Middle frontal gyrus (tissue), 1 donor: ENCODE measurements around the gene PTPN13.
"Not testable (repeated sequence)": the region's sequence is repeated elsewhere in the genome, so short reads cannot be mapped to it uniquely, and the experiment has no call there.

ENCODE experiments used
- DNase-seq: peaks from one replicate; pipeline ENCODE4 v3.0.0-alpha.2; 2015; ENCODE audit warnings: low spot score; ENCODE audit errors: extremely low spot score

The PTPN13 gene

DNA sequence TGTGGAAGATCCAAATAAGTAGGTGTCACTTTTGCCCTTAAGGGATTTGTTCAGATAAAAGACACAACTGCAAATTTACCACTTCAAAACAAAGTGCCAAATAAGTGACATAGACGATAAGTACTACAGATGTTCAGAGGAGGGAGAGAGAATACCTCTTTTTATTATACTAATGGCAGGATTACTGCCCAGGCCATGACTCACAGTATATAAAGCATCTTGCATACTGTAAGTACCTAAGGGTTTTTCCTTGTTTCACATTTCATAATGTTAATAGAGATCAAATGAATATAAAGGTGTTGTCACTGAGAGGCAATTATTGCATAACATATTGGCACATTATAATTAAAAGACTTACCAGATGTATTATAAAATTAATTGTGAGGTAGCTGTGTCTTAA lies 46.4 kb downstream of the PTPN13 start:
- no peak for DNase-seq

DNA sequence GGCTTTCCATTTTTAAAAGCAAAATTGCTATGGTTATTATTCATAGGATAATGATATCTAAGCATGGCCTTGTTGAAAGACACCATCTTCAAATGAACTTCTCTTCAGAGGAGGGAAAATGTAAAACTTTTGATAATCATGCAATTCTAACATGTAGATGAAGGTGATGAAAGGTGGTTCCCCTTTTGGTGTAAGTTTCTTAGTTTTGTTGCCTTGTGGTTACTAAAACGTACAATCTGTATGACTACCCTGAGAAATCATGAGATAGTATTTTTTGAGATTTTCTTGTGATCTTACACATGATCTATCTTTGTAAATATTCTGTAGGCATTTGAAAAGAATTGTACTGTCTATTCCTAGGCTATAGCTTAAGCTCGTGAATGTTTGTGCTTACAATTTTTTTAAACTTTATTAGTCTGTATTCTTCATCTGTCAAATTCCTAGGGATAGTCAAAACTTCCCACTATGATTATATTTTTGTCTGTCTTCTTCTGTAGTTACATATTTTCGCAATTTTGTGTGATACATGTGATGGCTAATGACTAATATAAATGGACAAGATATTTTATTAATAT lies 47.5 kb downstream of the PTPN13 start:
- no peak for DNase-seq

DNA sequence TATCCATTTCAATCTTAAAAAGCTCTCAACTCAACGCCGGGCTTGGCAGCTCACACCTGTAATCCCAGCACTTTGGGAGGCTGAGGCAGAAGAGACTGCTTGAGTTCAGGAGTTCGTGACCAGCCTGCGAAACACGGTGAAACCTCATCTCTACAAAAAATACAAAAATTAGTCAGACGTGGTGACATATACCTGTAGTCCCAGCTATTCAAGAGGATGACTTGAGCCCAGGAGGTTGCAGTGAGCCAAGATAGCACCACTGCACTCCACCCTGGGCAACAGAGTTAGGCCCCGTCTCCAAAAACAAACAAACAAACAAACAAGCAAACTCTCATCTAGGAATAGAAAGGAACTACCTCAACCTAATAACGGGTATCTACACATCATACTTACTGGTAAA lies 50.8 kb downstream of the PTPN13 start:
- no peak for DNase-seq

DNA sequence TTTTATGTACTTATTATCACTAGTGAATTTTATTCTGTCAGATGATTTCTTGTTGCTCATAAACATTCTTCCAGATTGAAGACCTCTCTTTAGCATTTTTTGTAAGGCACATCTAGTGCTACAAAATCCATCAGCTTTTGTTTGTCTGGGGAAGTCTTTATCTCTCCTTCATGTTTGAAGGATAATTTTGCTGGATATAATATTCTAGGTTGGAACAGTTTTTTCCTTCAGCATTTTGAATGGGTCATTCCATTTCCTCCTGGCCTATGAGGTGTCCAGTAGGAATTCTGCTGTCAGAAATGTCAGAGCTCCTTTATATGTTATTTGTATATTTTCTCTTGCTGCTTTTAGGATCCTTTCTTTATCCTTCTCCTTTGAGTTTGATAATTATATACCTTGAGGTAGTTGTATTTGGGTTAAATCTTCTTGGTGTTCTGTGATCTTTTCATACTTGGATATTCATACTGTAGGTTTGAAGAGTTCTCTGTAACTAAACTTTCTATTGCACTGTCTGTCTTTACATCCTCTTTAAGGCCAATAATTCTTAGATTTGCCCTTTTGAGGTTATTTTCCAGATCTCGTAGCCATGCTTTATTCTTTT lies 58.3 kb downstream of the PTPN13 start:
- no peak for DNase-seq

DNA sequence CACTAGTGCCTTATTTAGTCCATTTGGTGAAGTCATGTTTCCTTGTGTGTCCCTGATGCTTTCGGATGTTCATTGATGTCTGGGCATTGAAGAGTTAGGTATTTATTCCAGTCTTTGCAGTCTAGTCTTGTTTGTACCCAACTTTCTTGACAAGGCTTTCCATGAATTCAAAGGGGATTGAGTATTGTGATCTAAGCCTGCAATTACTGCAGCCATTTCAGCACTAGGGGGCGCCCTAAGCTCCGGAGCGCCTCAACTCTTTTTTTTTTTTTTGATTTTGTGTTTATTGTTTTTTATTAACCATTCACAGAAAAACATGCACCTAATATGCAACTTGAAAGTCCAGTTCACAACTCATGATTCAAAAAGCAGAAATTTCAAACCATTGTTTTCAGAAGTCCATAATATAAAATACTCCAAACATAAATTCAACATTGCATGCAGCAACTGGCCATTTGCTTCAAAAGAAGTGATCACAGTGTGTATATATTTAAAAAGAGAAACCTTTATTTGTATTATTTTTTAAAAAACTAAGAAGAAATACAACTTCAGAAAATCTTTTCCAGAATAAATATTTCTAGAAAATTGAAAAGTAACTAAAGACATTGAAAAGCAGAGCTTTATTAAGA lies 59.2 kb downstream of the PTPN13 start:
- DNase-seq: no peak

DNA sequence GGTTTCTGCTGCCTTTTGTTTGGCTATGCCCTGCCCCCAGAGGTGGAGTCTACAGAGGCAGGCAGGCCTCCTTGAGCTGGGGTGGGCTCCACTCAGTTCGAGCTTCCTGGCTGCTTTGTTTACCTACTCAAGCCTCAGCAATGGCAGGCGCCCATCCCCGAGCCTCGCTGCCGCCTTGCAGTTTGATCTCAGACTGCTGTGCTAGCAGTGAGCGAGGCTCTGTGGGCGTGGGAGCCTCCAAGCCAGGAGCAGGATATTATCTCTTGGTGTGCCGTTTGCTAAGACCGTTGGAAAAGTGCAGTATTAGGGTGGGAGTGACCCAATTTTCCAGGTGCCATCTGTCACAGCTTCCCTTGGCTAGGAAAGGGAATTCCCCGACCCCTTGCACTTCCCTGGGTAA lies 62.7 kb downstream of the PTPN13 start:
- DNase-seq: not testable (repeated sequence)

DNA sequence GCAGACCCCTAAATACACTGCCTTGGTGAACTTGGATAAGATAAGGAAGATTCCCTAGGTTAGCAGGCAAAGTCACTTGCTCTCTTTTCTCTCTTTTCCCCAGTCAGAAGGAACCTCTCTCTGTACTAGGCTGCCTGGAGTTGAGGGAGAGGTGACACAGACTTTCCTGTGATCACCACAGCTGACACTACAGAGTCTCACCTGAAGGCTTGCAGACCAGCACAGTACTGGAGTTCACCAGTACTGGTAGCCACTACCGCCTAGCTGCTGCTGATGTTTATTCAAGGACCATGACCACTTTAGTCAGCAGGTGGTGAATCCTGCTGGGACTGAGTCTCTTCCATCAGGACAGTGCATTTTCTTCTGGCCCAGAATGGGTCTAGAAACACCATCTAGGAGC lies 63.3 kb downstream of the PTPN13 start:
- DNase-seq: no peak

DNA sequence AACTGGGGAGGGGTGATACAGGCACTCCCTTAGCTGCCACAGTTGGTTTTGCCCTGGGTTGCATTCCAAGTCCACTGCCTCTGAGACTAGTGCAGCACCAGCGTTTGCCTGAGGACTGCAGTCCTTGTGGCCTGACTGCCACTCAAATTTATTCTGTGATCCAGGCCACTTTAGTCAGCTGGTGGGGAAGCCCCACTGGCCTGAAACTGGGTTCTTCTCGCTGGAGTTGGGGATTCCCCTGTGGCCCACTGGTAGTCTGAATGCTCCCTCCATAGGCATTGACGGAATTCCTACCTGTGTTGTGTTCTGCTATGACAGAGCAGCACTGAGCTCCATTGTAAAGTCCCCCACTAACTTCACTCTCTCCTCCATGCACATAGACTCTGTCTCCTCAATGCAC lies 63.8 kb downstream of the PTPN13 start:
- no peak for DNase-seq

DNA sequence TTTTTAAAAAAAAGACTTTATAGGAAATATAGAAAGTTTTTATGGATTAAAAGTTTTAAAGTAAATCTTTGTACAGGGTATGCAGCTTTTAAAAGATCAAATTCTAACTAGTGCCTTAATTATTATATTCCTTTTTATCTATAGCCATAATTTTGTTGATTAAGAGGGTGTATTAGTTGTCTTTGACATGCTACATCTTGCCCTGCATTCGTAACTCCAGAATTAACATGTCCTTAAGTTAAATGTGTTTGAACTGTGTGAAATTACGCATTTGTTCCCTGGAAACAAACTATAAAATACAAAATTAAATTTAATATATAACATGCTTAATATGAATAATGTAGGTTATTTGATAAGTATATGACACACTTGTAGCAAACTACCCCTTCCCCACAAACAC lies 66.3 kb downstream of the PTPN13 start:
- DNase-seq: no peak

DNA sequence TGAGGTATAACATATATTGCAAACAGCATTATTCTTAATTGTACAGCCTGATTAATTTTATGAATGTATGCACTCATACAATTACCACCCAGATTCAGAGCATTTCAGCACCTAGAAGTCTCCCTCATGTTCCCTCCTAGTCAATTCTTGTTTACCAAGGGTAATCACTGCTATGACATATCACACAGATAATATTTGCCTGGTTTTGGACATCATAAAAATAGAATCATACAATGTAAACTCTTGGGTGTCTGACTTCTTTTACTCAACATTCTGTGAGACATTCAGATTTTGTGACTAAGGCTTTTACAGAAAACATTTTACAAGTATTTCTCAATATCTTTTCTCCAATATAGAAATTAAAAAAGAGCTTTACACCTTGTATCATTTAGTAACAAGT lies 66.9 kb downstream of the PTPN13 start:
- DNase-seq: no peak

DNA sequence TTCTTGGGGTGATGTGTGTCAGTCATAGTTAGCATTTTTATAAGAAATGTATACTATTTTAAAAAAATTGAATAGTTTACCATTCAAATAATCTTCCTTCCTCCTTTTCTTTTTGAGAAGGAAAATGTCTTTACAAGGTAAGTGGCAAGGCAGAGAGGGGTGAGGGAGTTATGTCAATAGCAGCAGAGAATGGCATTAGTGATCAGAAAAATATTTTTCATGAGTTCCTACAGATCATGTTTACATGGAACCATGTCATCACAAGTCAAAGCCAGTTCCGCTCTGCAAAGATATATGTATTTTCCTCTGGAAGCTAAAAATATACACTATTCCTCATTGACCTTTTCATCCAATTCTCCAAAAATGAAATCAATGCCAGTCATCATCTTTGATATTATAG lies 67.3 kb downstream of the PTPN13 start:
- no peak for DNase-seq

DNA sequence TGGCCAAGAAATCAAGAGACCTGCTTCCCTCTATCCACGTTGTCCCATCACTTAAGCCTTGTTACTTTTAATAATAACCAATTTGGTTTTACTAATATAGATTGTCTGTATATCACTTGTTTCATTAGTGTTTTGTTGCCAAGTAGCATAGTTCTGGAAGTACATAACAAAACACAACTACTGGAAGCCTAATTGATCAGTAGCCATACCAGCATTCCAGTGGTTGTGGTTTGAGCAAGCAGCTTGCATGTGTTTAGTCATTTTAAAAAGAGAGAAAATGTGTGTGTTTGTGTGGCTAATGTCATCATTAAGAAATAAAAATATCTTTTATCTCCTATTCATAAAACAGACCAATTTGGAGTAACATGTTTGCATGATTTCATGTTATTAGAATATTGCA lies 70.8 kb downstream of the PTPN13 start:
- no peak for DNase-seq

DNA sequence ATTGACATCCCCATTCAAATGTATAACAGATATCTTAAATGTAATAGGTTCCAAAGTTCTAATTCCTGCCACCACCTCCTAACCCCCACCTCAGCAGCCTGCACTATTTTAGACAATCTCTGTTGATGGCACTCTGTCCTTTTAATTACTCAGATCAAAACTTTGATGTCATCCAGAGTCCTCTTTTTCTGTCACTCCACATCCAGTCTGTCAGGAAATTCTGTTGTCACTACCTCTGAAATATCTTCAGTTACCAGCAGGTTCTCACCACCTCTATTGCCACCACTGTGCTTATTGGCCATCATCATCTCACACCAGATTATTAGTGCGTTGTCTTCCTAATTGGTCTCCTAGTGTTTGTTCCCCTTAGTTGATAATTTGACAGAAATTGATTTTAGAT lies 76.2 kb downstream of the PTPN13 start:
- DNase-seq: no peak

DNA sequence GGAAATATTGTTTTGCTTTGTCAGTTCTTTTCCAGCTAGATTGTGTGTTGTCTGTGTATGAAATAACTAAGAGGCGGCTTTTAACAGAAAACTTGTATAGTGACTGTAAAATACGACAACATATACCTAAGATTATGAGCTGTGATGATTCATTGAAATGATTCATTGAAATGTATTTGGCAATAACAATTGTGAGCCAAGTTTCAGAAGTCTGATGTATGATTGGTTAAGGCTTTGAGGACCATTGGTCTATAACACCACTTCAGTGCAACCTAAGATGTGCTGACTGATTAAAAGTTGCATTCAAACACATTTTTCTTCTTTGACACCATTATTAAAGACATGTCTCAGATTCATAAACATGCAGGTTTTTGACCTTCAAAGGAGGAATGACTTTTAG lies 76.6 kb downstream of the PTPN13 start:
- DNase-seq: no peak

DNA sequence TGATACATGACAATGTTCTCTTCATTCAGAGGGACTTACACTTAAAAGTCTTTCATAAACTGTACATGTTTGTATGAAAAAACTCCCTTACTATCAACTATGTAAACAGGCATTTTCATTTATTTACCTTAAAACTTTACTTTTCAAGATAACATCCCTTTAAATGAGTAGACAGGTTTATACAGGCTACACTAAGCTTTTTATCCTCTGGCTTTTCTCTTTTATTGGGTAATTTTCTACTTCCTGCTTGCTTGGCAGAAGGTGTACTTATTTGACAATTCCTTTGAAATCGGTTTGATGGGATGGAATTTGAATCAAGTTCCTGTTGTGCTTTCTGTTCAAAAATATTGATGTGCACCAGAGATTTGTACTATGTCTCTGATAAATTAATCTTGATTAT lies 81.4 kb downstream of the PTPN13 start:
- DNase-seq: no peak

DNA sequence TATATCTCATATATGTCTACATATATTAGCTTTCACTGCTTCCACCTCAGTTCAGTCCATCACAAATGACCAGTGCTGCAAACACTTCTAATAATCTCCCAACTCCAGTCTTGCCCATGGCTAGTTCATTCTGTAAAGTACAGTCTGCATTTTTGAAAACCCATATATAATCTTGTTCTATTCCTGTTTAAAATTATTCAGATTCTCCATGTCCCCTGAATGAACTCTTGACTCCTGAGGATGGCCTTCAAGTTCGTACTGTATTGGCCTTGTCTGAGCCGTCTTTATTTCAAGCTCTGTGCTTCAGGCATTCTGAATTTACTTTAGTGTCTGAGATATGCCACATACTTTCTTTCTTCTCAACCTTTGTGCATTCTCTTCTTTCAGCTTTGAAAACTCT lies 84.7 kb downstream of the PTPN13 start:
- no peak for DNase-seq

DNA sequence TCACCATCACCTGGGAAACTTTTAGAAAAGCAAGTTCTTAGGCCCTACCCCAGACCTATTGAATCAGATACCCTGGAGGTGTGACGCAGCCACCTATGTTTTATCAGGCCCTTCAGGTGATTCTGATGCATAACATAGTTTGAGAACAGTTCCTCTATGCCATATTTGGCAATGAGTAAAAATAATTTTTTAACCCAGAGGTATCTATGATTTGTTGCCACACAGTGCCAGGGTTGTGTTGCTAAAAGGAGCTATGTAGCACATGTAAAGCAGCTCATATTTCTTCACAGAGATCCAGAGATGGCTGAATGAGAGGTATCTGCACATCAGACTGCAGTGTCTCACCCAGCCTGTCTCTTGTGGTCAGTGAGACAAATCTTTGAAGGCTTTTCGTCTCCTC lies 85.3 kb downstream of the PTPN13 start:
- DNase-seq: no peak

DNA sequence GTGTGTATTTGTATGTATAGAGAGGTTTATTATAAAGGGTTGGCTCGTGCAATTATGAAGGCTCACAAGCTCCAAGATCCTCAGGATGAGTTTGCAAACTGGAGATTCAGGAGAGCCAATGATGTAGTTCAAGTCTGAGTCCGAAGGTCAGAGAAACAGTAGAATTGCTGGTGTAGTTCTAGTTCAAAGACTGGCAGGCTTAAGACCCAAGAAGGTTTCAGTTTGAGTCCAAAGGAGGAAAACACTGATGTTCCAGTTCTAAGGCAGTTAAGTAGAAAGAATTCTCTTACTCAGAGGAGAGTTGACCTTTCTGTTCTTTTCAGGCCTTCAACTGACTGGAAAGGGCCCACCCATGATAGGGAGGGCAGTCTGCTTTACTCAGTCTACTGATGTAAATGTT lies 89.1 kb downstream of the PTPN13 start:
- DNase-seq: no peak

DNA sequence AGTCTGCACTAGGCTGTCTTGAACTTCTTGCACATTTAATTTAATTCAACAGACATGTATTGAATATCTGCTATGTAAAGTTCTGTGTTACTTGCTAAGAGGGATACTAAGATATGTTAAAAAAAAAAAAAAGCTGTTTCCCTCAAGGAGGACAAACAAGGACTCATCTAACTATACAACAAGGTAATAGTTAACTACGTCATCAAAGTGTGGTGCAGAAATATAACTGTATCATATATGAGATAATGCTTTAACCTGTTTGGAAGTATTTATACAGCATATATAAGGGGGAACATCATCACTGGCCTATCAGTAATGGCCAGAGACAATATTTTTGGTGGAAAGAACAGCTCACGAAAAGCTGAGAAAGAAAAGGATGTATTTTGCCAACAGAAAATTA lies 89.9 kb downstream of the PTPN13 start:
- DNase-seq: no peak

DNA sequence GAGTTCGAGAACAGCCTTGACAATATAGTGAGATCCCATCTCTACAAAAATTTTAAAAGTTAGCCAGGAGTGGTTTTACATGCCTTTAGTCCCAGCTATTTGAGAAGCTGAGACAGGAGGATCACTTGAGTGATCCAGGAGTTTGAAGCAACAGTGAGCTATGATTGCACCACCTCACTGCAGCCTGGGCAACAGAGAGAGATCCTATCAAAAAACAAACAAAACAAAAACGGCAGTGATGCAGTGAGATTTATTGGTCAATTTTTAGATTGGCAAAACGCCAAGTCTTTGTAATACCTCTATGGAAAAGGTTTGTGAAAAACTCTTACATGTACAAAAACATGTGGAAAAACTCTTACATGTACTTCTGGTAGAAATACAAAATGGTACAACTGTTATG lies 91.3 kb downstream of the PTPN13 start:
- DNase-seq: no peak

DNA sequence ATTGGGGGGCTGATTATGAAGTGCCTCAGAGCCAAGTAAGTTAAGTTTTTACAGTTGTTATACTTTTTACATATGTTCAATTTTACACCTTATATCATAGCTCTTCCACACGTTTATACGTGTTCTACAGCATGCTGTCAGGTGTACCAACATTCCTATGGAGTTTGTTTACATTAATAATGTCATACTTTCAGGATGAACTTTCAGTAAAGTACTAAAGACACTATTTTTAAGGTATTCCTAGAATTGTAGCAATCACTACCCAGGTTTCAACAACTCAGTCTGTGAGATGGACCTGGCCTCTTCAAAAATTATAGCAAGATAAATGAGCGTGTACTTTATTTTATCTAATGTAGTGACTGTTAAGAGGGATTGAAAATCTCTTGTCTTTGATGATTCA lies 92.6 kb downstream of the PTPN13 start:
- no peak for DNase-seq

DNA sequence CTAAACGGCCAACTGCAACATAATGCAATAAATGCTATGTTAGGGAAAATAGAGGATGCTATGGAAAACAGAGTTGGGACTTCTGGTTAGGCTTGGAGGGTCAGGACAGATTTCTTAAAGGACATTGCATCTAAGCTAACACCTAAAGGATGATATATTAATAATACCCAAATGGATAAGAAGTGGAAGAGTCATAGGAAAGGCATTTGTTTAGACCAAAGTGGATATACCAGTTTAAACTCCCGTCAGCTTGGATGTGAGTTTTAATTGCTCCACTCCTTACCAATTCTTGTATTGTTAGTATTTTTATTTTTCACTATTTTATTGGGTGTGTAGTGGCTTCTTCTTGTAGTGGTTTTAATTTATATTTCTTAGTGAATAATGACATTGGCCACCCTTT lies 93.9 kb downstream of the PTPN13 start:
- no peak for DNase-seq

DNA sequence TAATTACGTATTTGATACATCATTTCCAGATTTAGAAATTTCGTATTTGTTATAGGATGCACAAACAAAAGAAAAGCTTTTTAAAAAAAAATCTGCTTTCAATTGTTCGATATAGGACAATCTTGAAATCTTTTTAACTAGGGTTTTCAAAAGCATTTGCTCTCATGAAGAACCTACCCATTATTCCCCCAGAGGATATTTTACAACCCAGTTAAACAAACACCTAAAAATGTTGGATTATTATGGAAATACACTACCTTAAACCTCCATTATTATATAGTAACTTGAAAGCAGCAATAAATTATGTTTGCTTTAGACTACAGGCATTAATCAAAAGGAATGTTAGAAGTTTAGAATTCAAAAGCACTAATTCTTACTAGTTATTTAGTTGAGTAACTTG lies 110.5 kb downstream of the PTPN13 start:
- DNase-seq: no peak
